HepG2 (cell line): ENCODE data around the gene PSMB9. TPM values are rescaled to one million over a fixed set of nuclear protein-coding genes. Genes with fewer than 3 reads are reported as not detected.

Experiments used
- EP300 ChIP-seq, 3 experiments: sonication (generic) in 1 of 3; formaldehyde crosslinking in 1 of 3; IDR thresholded peaks; 2 replicates each; pipeline versions ENCODE4 v1.5.1 to v1.6.1; 2011 to 2020; ENCODE audit warnings: low read depth in 2 of 3, low read length in 2 of 3, borderline replicate concordance in 1 of 3, improper control_type of control experiment in 1 of 3, mild to moderate bottlenecking in 1 of 3, missing genetic modification reagents in 1 of 3, moderate library complexity in 1 of 3
- KDM1A ChIP-seq: IDR thresholded peaks from 2 replicates; pipeline ENCODE4 v1.6.1; 2016; ENCODE audit warnings: missing compliant biosample characterization
- NFE2L2 ChIP-seq: fragments of 150-350 bp; IDR thresholded peaks from 2 replicates; pipeline ENCODE4 v1.6.1; 2014; ENCODE audit warnings: low read length
- POGZ ChIP-seq: sonication (generic); formaldehyde crosslinking; IDR thresholded peaks from 2 replicates; pipeline ENCODE4 v1.4.0; 2020; ENCODE audit warnings: mild to moderate bottlenecking, missing genetic modification reagents
- PPARG ChIP-seq: conservative IDR thresholded peaks from 2 replicates; pipeline ENCODE4 v1.6.1; 2016; ENCODE audit warnings: missing biosample characterization, missing genetic modification reagents
- PRMT3 ChIP-seq: sonication (generic); formaldehyde crosslinking; IDR thresholded peaks from 2 replicates; pipeline ENCODE4 v1.8.1; 2022; ENCODE audit warnings: low read depth, mild to moderate bottlenecking, moderate library complexity, missing genetic modification reagents, borderline replicate concordance
- REL ChIP-seq: sonication (generic); formaldehyde crosslinking; conservative IDR thresholded peaks from 2 replicates; pipeline ENCODE4 v1.8.0; 2022; ENCODE audit warnings: mild to moderate bottlenecking, missing genetic modification reagents, moderate library complexity
- STAT6 ChIP-seq: sonication (generic); formaldehyde crosslinking; IDR thresholded peaks from 2 replicates; pipeline ENCODE4 v1.4.0; 2020; ENCODE audit warnings: missing genetic modification reagents, mild to moderate bottlenecking, borderline replicate concordance
- ZKSCAN1 ChIP-seq: fragments of 150-350 bp; IDR thresholded peaks from 2 replicates; pipeline ENCODE4 v1.6.1; 2014; ENCODE audit warnings: low read length
- ZNF18 ChIP-seq: sonication (generic); formaldehyde crosslinking; IDR thresholded peaks from 2 replicates; pipeline ENCODE4 v1.8.0; 2022; ENCODE audit warnings: mild to moderate bottlenecking, missing genetic modification reagents; ENCODE audit not compliant: insufficient replicate concordance
- ZNF33A ChIP-seq: sonication (generic); formaldehyde crosslinking; IDR thresholded peaks from 2 replicates; pipeline ENCODE4 v1.5.1; 2020; ENCODE audit warnings: missing genetic modification reagents, mild to moderate bottlenecking, moderate library complexity, borderline replicate concordance
- ZNF432 ChIP-seq: sonication (generic); formaldehyde crosslinking; IDR thresholded peaks from 2 replicates; pipeline ENCODE4 v1.5.0; 2020; ENCODE audit warnings: missing genetic modification reagents, mild to moderate bottlenecking, borderline replicate concordance
- ZNF646 ChIP-seq: sonication (generic); formaldehyde crosslinking; IDR thresholded peaks from 2 replicates; pipeline ENCODE4 v1.9.0; 2021; ENCODE audit warnings: mild to moderate bottlenecking, missing genetic modification reagents
- ZNF678 ChIP-seq: sonication (generic); formaldehyde crosslinking; IDR thresholded peaks from 2 replicates; pipeline ENCODE4 v1.4.0; 2020; ENCODE audit warnings: mild to moderate bottlenecking, missing genetic modification reagents
- ZNF704 ChIP-seq: sonication (generic); formaldehyde crosslinking; IDR thresholded peaks from 2 replicates; pipeline ENCODE4 v1.8.1; 2023; ENCODE audit warnings: mild to moderate bottlenecking, inconsistent platforms, moderate library complexity, missing genetic modification reagents, borderline replicate concordance
- polyA plus RNA-seq, 8 experiments: library from polyadenylated mRNA; depleted of rRNA in 3 of 8; stranded (reverse) in 7 of 8; unstranded in 1 of 8; fragments of >200 nt; fragmentation: Illumina TruSeq in 4 of 8; extraction: Trizol in 4 of 8; gene quantifications; 2 replicates each; pipeline versions ENCODE4 v1.2.1 to v1.2.3, GENCODE V29; 2011 to 2016; ENCODE audit warnings: low read depth in 4 of 8, missing spikeins in 1 of 8, mixed read lengths in 1 of 8; ENCODE audit not compliant: insufficient read depth in 1 of 8
- total RNA-seq, 5 experiments: library from RNA; depleted of rRNA; stranded (reverse); fragments of >200 nt; fragmentation: Illumina TruSeq; extraction: Trizol; gene quantifications; 2 replicates each; pipeline ENCODE4 v1.2.3, GENCODE V29; 2016; ENCODE audit warnings: low read depth in 1 of 5

PSMB9 gene
- total and polyA plus RNA-seq, 2 of the 13 experiments (the other 11 are each of a cell fraction or from before 2014, with no cell fraction given) = 15.6 to 16.0 TPM

- no peak for TF ChIP-seq ZNF678 (CRISPR knock-in tag)
- TF ChIP-seq REL (CRISPR knock-in tag) = no peak
- no peak; the same call in 1 of the 2 replicates for TF ChIP-seq ZNF33A (CRISPR knock-in tag)
- no peak for TF ChIP-seq NFE2L2
- peak; percentile 74 for TF ChIP-seq POGZ
- TF ChIP-seq ZNF18 (CRISPR knock-in tag) = peak; percentile 45
- TF ChIP-seq ZKSCAN1 = 0 out of 2 replicates have a peak, but pooled peaks have one; percentile 28
- TF ChIP-seq ZNF704 = no peak
- peak; percentile 21; the same call in 1 of the 2 replicates for TF ChIP-seq KDM1A (CRISPR knock-in tag)
- TF ChIP-seq ZNF646 (CRISPR knock-in tag) = 0 out of 2 replicates have a peak, but pooled peaks have one; percentile 32
- no peak for TF ChIP-seq PPARG
- TF ChIP-seq PRMT3 (CRISPR knock-in tag) = no peak
- TF ChIP-seq EP300 (IDR thresholded peaks at IDR 0.05; ENCODE audit: low read depth in 2 of 2, low read length in 2 of 2) = peak in 1 of 2 experiments; percentile 2; a peak in 1 of 4 replicates
- TF ChIP-seq EP300 (CRISPR knock-in tag; IDR thresholded peaks at IDR 0.05; ENCODE audit: borderline replicate concordance) = no peak; the same call in 1 of the 2 replicates
- TF ChIP-seq ZNF432 = no peak
- TF ChIP-seq STAT6 (CRISPR knock-in tag) = no peak; the same call in 1 of the 2 replicates
Observed at GRCh38 chr6:32853541-32854375, at the start of gene PSMB9, which contains the start of gene TAP1 (continued).
